GM21367 (cell line): ENCODE measurements around the gene SCTR.

Experiments used
- ATAC-seq: cut with Tn5 transposase; IDR thresholded peaks from one replicate; pipeline ENCODE4 v1.9.1; 2021; ENCODE audit not compliant: unreplicated experiment

SCTR gene

GRCh38 chr2:119523952-119524694 lies at the start of gene SCTR:
Gene SCTR, minus strand, starts transcription at chr2:119524483. Its CDS starts 257 bp downstream, at chr2:119524226.
- ATAC-seq: no peak

- ATAC-seq: no peak
Measured at GRCh38 chr2:119567292-119567691, 43.0 kb upstream of the SCTR start.

DNA sequence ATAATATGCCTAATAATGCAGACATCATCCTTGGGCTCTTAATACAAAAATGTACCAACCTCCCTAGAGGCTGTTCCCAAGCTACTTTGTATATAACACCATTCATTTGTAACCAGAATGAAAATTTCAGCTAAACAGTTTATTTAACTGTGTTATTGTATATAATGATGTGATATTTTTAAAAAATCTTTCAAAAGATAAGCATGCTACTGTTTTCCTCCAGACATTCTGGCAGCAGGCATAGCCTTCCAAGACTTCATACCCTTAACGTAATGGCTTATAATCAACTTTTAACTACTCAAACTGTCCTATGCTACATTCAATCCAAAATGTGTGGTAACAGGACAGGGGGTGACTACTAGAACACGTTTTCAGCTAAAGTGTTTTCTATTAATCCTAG lies 41.2 kb upstream of the SCTR start:
- no peak for ATAC-seq

- ATAC-seq: no peak
Measured at GRCh38 chr2:119553687-119554344, 29.5 kb upstream of the SCTR start.

DNA sequence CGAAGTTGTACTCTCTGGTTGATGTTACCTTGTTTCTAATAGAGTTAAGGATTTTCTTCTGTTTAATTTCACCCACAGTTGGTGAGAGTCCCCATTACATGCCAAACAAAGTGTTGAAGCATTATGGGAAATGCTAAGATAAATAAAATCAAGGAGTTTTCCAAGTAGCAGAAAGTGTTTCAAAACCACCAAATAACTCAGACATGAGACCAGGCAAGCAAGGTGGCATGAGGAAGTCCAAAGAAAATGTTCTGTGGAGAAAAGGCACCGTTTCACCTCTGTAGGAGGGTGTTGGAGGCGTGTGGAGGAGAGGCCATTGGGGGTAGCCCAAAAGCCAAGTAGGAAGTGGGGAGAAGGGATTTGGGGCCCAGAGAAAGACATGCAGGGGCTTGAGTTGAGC lies 28.6 kb upstream of the SCTR start:
- ATAC-seq: no peak

GRCh38 chr2:119550856-119551255 lies 26.6 kb upstream of the SCTR start:
- ATAC-seq: no peak

DNA sequence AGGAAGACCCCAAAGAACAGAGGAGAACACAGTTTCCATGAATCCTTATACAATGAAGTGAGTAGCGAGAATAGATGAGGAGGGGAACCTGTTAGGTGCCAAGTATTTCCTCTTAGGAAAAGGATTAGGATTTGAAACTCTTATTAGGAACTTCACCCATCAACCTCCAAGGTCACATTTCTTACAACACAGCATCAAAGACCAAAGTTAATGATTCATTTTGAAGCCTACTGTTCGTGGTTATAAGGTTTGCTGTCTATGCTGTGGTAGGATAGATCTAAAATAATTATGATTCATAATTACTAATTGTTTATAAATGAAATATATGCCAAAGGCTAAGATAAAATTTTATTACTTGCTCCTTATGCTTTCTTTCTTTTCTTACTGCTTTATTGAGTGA lies 26.1 kb upstream of the SCTR start:
- no peak for ATAC-seq

DNA sequence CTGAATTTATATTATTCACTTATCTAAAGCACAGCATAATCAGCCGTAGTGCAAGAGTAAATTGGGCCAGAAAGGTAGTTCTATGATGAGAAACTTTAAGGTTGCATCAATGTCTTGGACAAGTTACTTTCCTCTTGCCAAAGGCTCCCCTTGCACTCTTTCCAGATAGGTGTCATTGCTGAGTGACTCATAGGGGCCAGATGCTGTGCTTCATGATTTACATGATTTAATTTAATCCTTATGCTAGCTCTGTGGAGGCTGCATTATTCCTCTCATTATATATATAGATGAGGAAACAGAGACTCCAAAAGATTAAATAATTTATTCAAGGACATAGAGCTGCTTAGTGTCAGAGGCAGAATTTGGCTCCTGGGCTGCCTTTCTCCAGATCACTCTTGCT lies 25.0 kb upstream of the SCTR start:
- no peak for ATAC-seq

- no peak for ATAC-seq
Measured at GRCh38 chr2:119548516-119549120, 24.3 kb upstream of the SCTR start.

DNA sequence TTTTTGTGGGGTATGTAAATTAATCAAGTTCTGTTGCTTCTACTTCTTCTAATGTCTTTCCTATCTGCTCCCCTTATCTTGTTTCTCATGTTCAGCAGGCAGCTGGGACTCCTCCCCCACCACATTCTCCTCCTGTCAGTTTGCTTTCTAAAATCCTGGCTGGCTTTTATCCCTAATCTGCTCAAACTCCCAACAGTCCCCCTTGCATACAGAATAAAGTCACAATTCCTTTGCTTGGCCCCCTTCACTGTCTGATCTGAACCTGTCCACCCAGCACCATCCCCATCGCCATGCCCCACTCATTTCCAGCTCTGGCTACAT lies 22.1 kb upstream of the SCTR start:
- no peak for ATAC-seq

- ATAC-seq: no peak
Measured at GRCh38 chr2:119545754-119546446, 21.6 kb upstream of the SCTR start.

DNA sequence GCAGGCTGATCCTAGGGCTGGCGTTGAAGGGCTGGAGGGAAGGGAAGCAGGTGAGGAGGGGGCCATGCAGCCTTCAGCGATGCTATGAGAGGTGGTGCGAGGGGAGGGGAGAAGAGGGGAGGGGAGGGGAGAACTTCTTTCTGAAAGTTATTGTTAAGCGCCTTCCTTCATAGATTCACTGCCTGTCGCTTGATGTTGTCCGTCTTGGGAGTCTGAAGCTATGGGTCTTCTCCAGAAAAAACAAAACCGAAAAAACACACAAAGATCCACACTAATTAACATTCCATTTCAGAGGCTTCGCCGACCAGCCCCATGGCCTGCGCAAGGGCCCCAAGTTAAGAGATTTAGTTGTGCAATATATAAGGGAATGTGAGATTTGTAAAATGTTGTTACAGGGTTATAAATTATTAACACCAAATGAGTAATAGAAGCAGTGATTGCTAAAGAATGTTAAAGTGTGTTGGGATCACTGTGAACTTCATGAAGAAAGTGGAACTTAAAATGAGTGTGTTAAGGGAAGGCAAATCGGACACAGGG lies 20.7 kb upstream of the SCTR start:
- ATAC-seq: no peak

- ATAC-seq: no peak
Measured at GRCh38 chr2:119544075-119544938, 20.0 kb upstream of the SCTR start, which contains the start of gene CFAP221. Gene CFAP221, plus strand, starts transcription at chr2:119544449. Its CDS starts 1,683 bp downstream, at chr2:119546132.

GRCh38 chr2:119541476-119541875 lies 17.2 kb upstream of the SCTR start:
- ATAC-seq: no peak

GRCh38 chr2:119537792-119538191 lies 13.5 kb upstream of the SCTR start:
- ATAC-seq: no peak

DNA sequence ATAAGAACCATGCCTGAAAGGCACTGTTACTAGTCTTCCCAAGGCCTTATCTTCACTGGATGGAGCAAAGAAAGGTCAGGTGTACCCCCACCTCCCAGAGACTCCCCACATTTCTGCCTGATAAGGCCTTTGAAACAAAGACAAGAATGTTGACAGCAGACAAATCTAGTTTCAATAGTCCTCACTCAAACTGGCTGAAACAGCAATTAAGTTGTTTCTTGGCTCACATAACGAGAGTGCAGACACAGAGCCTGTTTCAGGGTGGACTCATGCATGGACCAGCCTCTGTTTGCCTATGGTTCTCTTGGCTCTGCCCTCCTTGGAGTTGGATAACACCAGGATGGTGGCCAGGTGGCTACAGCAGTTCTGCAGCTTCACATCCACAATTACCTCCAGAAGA lies 12.4 kb upstream of the SCTR start:
- no peak for ATAC-seq

GRCh38 chr2:119536211-119536610 lies 11.9 kb upstream of the SCTR start:
- ATAC-seq: no peak

GRCh38 chr2:119533560-119533959 lies 9.3 kb upstream of the SCTR start:
- ATAC-seq: no peak

- ATAC-seq: no peak
Measured at GRCh38 chr2:119531292-119531691, 7.0 kb upstream of the SCTR start.

- no peak for ATAC-seq
Measured at GRCh38 chr2:119527999-119528398, 3.7 kb upstream of the SCTR start.

- no peak for ATAC-seq
Measured at GRCh38 chr2:119525614-119526013, 1.3 kb upstream of the SCTR start.
